Natural killer cell (primary cell): Measurements from ENCODE around the gene RNF103. TPM values are rescaled to one million over a fixed set of nuclear protein-coding genes. Genes with fewer than 3 reads are reported as not detected.

Experiments
- ATAC-seq, 3 donors: fragments of 150-1000 bp in 2 of 3; fragments of 200-7000 bp in 1 of 3; cut with Tn5 transposase; 1 replicate in 1 of 3; 2 replicates in 2 of 3; pipeline ENCODE4 v1.10.0; 2021; ENCODE audit warnings: mild to moderate bottlenecking in 2 of 3, moderate library complexity in 2 of 3
- DNase-seq, 2 donors: peaks; one replicate each; pipeline versions ENCODE4 v3.0.0 to v3.0.0-alpha.2; 2013 to 2021; ENCODE audit warnings: mixed read lengths in 1 of 2
- H3K27ac ChIP-seq: one replicate; pipeline ENCODE4 v1.5.1; 2013; ENCODE audit warnings: mild to moderate bottlenecking, low read length
- H3K27me3 ChIP-seq: one replicate; pipeline ENCODE4 v1.6.1; 2013; ENCODE audit warnings: low read length; ENCODE audit not compliant: control insufficient read depth, insufficient read depth
- H3K36me3 ChIP-seq: one replicate; pipeline ENCODE4 v1.6.1; 2013; ENCODE audit warnings: low read length; ENCODE audit not compliant: control insufficient read depth, insufficient read depth
- H3K4me1 ChIP-seq: one replicate; pipeline ENCODE4 v1.6.1; 2013; ENCODE audit warnings: low read length; ENCODE audit not compliant: control insufficient read depth, insufficient read depth
- H3K4me3 ChIP-seq: one replicate; pipeline ENCODE4 v1.5.1; 2013; ENCODE audit warnings: low read length
- H3K9me3 ChIP-seq: one replicate; pipeline ENCODE4 v1.6.1; 2013; ENCODE audit warnings: low read length; ENCODE audit not compliant: control insufficient read depth, insufficient read depth
- H3K27ac Mint-ChIP-seq, 2 donors: one replicate each; pipeline ENCODE4 v1.8.0; 2022; ENCODE audit warnings: mild to moderate bottlenecking in 2 of 2, mixed read lengths in 2 of 2, moderate library complexity in 1 of 2
- H3K27me3 Mint-ChIP-seq, 2 donors: one replicate each; pipeline ENCODE4 v1.8.0; 2022; ENCODE audit warnings: low read depth in 2 of 2, mixed read lengths in 2 of 2
- H3K36me3 Mint-ChIP-seq: one replicate; pipeline ENCODE4 v1.8.0; 2022; ENCODE audit warnings: mixed read lengths
- H3K4me1 Mint-ChIP-seq, 2 donors: one replicate each; pipeline ENCODE4 v1.8.0; 2022; ENCODE audit warnings: mixed read lengths in 2 of 2
- H3K4me3 Mint-ChIP-seq: one replicate; pipeline ENCODE4 v1.8.0; 2022; ENCODE audit warnings: mild to moderate bottlenecking, moderate library complexity, mixed read lengths
- H3K9me3 Mint-ChIP-seq, 2 donors: one replicate each; pipeline ENCODE4 v1.8.0; 2022; ENCODE audit warnings: mixed read lengths in 2 of 2
- WGBS: methylation state at CpG from one replicate; pipeline ENCODE4 v1.1.7; 2013; ENCODE audit warnings: missing lambda C conversion rate; ENCODE audit not compliant: insufficient coverage; 5-methylcytosine and 5-hydroxymethylcytosine counted together
- intact Hi-C: fragments of 100-400 bp; cut with micrococcal nuclease; formaldehyde crosslinking; loops from one replicate; pipeline ENCODE4 v1.14.2; 2022
- total RNA-seq, 4 donors: library from RNA; stranded (reverse); fragments of 120-200 nt in 1 of 4; gene quantifications; one replicate each; pipeline versions ENCODE4 v1.2.3 to v1.2.4, GENCODE V29; 2013 to 2022
- TF ChIP-seq, protein P1 (sequence below): fragments of 200-600 bp; IDR thresholded peaks from one replicate; pipeline ENCODE4 v1.8.0; 2022; ENCODE audit warnings: antibody characterized with exemption

Gene RNF103
- 10 to 100 TPM; 52.9 to 74.2 (median 70.9) TPM for total RNA-seq
- 40.9 TPM for total RNA-seq (2013)

DNA sequence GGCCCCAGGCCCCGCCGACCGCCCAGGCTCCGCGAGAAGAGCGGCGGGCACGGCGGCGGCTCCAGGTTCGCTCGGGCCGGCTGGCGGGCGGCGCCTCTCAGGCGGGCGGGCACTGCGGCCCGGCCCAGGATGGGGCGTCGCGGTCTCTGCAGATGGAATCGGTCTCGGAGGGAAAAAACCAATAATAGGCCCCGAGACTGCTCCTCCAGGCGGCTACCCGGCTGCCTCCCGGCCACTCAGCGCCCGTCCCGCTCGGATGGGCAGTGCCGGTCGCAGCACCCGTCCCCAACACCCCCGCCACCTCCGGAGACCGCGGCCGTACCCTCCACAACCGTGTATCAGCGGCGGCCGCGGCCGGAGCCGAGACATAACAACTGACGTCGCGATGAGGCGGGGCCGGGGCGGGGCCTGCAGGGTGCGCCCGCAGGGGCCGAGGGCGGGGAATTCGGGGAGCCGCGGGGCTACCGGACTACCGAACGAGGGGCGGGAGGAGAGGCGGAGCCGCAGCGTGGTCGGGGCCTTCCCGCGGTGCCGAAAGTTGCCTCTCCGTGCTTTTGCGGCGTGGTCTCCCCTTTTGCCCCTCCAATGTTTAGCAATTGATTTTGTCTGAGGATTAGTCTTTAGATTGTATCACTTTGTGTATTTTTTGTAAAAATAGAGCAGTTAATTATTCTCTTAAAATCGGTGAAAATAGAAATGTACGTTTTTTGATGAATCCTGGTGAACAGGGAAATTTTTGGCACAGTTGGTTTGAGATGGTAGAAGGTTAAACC lies at the start of gene RNF103:
Gene RNF103, minus strand, starts transcription at position 372 of the 773 bp plus-strand sequence. CDS start 979 bp downstream, outside the sequence.
- no peaks in the 10 kb centered on the region for H3K9me3 Mint-ChIP-seq
- H3K36me3 Mint-ChIP-seq: peaks cover 6% of the 10 kb centered on the region
- DNase-seq (peak; percentile 91 to 94), ATAC-seq (peak; percentile 84 to 93 (median 85))
- Histone ChIP-seq H3K27me3 (no peaks in the 10 kb centered on the region), H3K27ac (peak within 1 kb of the TSS; percentile 98), H3K4me3 (peak within 1 kb of the TSS; percentile 97), H3K36me3 (peaks cover 5% of the 10 kb centered on the region), H3K9me3 (no peaks in the 10 kb centered on the region), H3K4me1 (peaks cover 9% of the 10 kb centered on the region)
- H3K4me1 Mint-ChIP-seq: peaks cover 28 to 46% of the 10 kb centered on the region in 2 donors
- H3K27me3 Mint-ChIP-seq: peaks cover 3 to 18% of the 10 kb centered on the region in 2 donors
- H3K4me3 Mint-ChIP-seq: peak within 1 kb of the TSS; percentile 93
- peak within 1 kb of the TSS; percentile 84 to 95 for H3K27ac Mint-ChIP-seq
- WGBS: under 1% methylated on average over 77 of the region's 77 CpGs
- intact Hi-C loops: loop anchor here (2.0 kb wide), 2 partner anchors 61 to 183 kb away; partner anchors contain the start of genes CHMP3 and KDM3A
- TF ChIP-seq, protein P1, sequence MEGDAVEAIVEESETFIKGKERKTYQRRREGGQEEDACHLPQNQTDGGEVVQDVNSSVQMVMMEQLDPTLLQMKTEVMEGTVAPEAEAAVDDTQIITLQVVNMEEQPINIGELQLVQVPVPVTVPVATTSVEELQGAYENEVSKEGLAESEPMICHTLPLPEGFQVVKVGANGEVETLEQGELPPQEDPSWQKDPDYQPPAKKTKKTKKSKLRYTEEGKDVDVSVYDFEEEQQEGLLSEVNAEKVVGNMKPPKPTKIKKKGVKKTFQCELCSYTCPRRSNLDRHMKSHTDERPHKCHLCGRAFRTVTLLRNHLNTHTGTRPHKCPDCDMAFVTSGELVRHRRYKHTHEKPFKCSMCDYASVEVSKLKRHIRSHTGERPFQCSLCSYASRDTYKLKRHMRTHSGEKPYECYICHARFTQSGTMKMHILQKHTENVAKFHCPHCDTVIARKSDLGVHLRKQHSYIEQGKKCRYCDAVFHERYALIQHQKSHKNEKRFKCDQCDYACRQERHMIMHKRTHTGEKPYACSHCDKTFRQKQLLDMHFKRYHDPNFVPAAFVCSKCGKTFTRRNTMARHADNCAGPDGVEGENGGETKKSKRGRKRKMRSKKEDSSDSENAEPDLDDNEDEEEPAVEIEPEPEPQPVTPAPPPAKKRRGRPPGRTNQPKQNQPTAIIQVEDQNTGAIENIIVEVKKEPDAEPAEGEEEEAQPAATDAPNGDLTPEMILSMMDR: no peak

DNA sequence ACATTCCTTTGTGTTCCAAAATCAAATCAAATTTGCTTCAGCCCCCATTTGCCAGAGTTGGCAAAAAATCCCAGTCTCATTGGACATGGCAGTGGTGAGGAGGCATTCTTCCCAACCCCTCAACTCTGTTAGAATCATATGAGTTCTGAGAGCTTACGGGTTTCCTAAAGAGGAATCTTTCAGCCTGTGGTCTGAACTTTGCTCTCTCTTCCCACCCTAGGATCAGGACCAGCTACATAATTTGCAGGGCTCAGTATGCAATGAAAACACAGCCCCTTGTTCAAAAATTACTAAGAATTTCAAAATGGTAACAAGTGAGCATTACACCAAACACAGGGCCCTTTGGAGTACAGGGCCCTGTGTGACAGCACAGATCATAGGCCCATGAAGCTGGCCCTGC lies 49.3 kb upstream of the RNF103 start:
- H3K36me3 ChIP-seq: no peaks in the 10 kb centered on the region
- H3K27me3 ChIP-seq: no peaks in the 10 kb centered on the region
- intact Hi-C loops: no loop called here
- Mint-ChIP-seq H3K27ac (no peak overlapping the region), H3K27me3 (peaks cover 0 to 3% of the 10 kb centered on the region in 2 donors), H3K4me3 (no peak overlapping the region), H3K36me3 (no peaks in the 10 kb centered on the region), H3K9me3 (no peaks in the 10 kb centered on the region), H3K4me1 (no peaks in the 10 kb centered on the region)
- no peaks in the 10 kb centered on the region for H3K4me1 ChIP-seq
- H3K4me3 ChIP-seq: no peak overlapping the region
- WGBS: 86% methylated on average over 1 of the region's 1 CpG
- no peaks in the 10 kb centered on the region for H3K9me3 ChIP-seq
- no peak for DNase-seq
- ATAC-seq: no peak
- no peak overlapping the region for H3K27ac ChIP-seq
- TF ChIP-seq, protein P1: no peak

DNA sequence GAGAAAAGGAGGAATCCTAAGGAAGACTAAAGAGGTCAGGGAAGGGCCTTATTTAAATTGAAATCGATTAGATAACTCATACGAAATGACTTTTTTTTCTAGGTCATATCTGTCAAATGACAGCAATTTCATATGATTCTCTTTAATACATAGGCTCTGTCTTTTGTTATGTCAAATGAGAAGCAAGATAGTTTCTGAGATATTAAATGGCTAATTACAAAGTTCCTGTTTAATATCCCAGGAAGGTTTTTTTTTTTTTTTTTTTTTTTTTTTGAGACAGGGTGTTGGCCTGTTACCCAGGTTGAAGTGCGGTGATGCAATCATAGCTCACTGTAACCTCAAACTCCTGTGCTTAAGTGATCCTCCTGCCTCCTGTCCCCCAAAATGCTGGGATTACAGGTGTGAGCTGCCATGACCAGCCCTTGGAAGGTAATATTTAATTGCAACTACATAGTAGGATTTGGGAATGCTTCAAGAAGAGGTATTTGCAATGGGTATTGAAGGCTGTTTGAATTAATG lies 48.4 kb upstream of the RNF103 start:
- TF ChIP-seq, protein P1: no peak
- Mint-ChIP-seq H3K36me3 (no peaks in the 10 kb centered on the region), H3K27ac (no peak overlapping the region), H3K9me3 (no peaks in the 10 kb centered on the region), H3K4me3 (no peak overlapping the region), H3K4me1 (no peaks in the 10 kb centered on the region), H3K27me3 (peaks cover 0 to 4% of the 10 kb centered on the region in 2 donors)
- Histone ChIP-seq H3K9me3 (no peaks in the 10 kb centered on the region), H3K4me1 (no peaks in the 10 kb centered on the region), H3K36me3 (no peaks in the 10 kb centered on the region), H3K4me3 (no peak overlapping the region), H3K27ac (no peak overlapping the region), H3K27me3 (no peaks in the 10 kb centered on the region)
- ATAC-seq: no peak
- WGBS: 100% methylated on average over 3 of the region's 3 CpGs
- intact Hi-C loops: no loop called here
- DNase-seq: no peak
